ENCODE measurements around the gene IRX4.
"Not testable (repeated sequence)": the region's sequence is repeated elsewhere in the genome, so short reads cannot be mapped to it uniquely, and the experiment has no call there.

The IRX4 gene

DNA sequence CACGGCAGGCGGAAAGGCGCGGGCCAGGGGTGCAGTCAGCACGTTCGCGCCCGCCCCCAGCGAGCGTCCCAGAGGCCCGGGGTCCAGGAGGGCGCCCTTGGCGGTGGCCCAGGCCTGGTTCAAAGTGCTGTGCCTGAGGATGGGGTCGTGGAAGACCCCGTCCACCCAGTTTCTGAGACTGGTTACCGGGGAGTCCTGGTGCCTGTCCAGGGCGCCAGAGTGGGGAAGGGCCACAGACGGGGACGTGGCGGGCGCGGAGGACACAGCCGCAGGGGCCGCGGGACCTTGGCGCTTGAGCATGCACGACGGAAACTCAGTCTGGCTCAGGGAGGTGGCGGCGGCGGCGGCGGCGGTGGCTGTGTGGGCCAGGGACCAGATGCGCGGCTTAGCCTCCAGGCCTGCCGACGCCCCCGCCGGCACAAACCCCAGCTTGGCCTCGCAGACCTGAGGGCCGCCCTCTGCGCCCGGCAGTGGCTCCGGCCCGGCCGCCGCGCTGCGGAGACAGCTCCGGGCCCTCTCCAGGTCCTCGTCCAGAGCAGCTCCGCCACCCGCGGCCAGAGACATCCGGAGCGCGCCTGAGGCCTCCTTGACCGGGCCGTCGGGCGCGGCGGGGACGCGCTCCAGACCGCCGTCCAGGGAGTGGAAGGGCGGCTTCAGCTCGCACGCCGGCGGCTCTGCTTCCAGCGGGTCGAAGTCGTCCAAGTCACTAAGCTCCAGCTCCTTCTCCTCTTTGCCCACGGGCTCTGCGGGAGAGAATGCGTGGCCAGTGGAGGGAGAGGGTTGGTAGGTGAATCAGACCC, 4.5 kb downstream of the IRX4 start:
- no peak for DNase-seq (ENCODE audit: low read depth in 2 of 2)

DNA sequence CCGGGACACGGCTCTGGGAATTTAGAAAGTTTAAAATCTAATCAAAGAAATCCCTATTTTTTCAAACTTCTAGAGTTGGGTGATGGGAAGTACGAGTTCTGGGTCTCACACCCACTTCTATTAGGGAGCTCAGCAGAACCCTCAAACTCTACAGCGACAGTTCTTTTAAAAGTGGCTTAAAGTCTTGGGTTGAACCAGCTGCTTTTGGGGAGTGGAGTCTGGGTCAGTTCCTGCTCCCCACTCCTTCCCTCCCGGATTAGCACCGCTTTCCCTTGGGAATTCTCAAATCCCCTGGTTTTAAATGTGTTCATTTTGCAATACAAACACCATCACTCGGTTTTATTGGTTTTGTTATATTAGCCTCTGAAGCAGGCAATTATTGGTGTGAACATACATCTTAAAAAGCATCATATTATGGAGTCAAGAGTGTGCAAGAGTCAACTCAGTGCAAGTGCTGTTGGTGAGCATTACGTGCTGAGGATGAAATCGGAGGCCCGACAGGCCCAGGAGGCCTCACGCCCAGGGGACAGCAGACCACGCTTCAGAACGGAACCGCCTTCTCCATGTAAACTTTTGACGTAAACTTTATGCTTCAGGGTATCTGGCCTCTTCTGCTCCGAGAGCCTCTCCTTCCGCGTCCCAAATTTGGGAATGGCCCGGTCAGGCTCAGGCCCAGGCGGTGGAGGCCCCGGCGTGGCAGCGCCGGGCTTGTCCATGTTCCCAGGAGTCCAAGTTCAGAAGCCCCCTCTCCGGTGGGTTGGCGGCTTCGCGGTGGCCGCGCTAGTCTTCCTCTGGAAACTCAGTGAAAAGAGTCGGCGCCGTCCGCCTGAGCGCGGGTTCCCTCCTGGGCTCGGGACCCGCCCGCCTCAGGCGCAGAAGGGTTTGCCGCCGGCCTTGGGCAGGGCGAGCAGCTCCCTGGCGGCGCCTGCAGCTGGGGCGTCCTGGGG, 5.3 kb downstream of the IRX4 start:
- no peak for DNase-seq (ENCODE audit: low read depth in 2 of 2)

DNA sequence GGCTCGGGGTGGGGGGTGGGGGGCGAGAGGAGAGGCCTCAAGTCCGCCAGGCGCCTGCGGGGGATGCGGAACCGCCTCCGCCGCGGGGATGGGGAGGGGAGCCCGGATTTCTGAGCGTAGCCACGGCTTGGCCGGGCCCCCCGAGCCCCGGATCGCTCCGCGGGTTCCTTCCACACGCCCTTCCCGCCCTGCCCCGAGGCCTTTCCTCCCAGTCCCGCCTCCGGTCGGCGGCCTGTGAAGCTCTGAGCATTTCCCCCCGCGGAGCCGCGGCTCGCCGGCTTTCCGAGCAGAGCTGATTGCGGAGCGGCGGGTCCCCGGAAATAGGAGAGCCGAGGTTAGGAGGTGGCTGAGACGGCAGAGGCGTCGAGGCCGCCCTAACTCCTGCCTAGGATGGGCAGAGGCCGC, 6.1 kb downstream of the IRX4 start:
- DNase-seq (ENCODE audit: low read depth in 2 of 2) = no peak

DNA sequence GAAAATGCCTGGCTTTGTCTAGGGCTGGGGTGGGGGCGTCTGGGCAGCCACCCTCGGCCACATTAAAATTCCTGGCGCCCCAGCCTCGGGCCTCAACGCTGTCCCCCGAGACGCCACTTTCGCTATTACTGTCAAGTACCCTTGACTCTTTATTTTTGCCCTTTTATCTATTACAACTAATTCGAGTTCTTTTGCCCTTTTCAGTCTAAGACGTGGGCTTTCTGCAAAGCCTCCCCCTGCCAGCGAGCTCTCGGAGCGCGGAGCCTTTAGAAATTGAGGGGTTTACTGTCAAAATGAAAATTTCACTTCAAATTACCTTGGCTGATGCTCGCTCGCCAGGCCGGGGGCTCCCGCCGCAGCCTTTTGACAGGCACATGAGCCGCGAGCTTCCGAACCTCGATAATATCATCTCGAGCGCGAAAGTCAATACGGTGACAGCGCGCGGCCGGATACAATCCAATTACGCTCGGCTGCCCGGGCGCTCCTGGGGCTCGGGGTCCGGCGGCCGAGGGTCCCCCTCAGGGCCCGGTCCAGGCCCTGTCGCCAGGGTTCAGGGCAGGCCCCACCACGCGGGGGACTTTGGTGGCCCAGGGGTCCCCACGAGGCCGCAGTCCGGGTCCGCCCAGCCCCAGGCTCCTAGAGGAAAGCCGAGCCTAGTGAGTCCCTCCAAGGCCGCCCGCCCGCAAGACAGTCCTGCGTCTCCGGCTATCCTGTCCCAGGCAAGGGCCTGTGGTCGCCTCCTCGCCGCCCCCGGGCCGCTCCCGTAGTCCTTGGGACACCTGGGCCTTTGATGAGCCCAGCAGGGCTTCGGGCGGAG, 6.7 kb downstream of the IRX4 start:
- no peak for DNase-seq (ENCODE audit: low read depth in 2 of 2)

DNA sequence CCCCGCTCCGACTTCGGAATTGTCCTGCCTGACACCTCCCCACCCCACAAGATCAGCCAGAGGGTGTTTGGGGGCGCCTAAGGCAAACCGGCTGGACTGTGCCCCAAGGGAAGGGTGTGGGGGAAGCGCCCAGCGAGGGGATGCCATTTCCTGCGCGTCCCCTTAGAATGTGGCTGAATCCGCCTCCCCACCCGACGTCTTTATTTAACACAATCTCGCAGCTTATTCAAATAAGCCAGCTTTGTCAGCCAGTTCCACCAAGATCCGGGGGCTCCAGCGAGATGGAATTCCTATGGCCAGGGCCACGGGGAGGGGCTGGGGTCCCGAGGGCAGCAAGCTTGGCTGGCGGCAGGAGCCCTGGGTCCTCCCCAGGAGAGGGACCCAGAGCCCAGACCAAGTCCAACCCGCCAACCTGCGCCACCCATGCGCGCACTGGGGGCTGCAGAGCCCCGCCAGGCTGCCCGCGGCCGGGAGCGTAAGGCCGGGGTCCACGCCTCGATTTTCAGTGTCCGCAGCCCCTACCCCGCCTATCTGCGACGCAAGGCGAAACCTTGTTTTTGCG, 7.4 kb downstream of the IRX4 start:
- DNase-seq (ENCODE audit: low read depth in 2 of 2) = no peak

DNA sequence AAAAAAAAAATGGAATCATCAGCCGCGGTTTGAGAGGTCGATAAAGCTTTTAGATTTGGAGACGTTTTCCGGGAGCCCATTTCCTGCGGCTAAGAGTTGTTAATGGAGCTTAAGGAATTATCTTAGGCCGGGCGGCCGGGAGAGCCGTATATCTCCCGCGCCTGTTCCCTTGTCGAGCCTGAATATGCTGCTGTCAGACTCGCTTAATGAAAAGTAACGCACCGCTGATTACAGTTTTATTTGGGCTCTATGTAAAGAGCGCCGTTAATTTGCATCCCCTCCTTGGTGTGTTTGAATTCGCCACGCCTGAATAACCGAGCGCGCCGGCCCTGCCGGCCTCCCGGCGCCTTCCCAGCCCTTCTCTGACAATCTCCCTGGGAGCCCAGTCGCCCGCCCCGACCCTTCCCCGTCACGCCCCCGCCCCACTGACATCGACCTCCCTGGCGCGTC, 7.9 kb downstream of the IRX4 start:
- no peak for DNase-seq (ENCODE audit: low read depth in 2 of 2)

DNA sequence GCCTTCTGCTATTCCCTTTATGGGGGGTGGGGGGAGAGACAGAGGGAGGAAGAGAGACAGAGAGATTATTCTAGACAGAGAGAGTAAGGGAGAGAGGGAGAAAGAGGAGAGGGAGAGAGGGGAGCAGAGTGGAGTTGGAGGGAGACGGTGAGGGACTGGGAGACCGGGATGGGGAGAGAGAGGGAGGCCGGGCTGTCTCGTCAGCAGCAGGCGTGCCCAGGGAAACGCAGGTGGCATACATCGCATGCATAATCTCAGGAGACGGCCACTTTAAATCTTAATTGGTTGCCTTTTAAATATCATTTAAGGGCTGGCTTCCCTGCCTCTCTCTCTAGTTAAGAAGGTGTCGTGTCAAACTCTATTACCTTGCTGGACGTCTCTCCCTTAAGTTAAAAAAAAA, 8.4 kb downstream of the IRX4 start:
- no peak for DNase-seq (ENCODE audit: low read depth in 2 of 2)

DNA sequence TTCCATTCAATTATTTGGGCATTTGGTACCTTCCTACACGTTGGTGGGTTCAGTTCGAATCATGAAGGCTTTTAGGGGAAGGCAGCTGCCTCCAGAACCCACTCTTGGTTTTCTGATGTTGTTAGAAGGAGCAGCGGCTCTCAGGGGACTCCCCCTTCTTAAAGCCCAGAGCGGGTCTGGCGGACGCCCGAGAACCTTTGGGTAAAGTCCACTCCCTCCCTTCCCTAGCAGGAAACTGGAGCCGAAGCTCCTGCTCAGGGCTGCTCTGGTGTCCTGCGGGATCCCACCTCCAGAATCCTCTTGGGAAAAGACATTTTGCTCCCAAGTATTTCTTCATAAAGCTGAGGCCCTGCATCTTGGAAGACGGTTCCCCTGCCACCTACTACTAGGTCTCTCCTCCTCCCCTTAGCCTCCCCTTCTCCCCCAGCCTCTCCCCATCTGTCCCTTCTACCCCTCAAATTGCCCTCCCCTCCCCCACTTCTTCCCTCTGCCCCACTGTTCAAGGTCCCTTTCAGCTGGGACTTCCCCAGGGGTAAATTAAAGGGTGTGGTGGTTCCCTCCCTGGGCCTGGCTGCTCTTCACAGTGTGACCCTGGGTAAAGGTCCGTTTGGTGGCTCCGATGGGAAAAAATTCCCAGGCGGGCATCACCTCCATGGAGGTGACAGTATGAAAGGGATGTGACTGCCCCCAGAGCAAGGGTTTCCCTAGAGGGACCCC, 9.3 kb downstream of the IRX4 start:
- no peak for DNase-seq (ENCODE audit: low read depth in 2 of 2)

DNA sequence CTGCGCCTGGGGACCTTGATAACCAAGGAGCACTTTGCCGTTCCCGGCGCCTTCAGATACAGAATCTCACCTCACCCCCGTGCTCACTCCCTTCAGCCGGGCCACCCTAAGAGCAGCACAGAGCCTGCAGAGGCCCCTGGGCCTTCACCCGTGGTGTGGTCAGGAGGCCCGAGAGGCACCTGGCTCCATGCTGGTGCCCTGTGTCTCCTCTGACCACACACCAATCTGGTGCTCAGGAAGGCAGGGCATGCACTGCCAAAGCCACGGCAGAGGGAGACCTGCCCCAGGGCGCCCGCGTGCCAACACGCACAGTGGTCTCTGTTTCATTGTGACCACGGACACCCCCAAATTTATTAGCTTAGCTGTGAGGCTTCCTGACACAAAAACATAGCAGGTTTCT, 11.3 kb downstream of the IRX4 start:
- no peak for DNase-seq (ENCODE audit: low read depth in 2 of 2)

DNA sequence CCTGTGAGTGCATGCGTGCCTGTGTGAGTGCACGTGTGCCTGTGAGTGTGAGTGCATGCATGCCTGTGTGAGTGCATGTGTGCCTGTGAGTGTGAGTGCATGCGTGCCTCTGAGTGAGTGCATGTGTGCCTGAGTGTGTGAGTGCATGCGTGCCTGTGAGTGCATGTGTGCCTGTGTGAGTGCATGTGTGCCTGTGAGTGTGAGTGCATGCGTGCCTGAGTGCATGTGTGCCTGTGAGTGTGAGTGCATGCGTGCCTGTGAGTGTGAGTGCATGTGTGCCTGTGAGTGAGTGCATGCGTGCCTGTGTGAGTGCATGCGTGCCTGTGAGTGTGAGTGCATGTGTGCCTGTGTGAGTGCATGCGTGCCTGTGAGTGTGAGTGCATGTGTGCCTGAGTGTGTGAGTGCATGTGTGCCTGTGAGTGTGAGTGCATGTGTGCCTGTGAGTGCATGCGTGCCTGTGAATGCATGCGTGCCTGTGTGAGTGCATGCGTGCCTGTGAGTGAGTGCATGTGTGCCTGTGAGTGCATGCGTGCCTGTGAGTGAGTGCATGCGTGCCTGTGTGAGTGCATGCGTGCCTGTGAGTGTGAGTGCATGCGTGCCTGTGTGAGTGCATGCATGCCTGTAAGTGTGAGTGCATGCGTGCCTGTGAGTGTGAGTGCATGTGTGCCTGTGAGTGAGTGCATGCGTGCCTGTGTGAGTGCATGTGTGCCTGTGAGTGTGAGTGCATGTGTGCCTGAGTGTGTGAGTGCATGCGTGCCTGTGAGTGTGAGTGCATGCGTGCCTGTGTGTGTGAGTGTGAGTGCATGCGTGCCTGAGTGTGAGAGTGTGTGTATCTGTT, 12.1 kb downstream of the IRX4 start:
- DNase-seq (ENCODE audit: low read depth in 2 of 2) = not testable (repeated sequence)

DNA sequence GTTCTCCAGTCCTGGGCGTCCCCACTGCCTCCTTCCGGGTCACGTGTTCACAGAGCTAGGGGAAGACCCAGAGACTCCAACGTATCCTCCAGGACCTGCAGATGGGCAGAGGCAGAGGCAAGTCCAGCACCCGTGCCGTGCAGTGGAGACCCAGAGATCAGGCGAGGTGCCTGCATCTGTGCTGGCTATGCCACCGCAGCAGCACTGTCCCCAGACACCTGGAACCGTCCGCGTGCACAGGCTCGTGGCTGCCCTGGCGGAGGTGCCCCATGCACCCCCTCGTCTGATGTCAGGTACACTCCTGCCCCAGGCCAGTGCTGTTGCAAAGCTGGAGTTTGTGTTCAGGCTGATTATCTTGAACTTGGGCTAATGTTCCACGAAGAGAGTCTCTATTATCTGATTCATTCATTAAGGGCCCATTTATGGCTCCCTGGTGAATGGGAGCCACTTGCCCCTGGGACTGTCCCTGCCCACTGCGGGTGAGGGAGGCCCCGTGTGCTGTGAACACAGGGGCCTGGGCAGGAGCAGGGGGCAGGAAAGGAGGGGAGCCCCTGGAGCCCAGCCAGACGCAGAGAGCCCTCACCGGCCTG, 13.7 kb downstream of the IRX4 start:
- DNase-seq (ENCODE audit: low read depth in 2 of 2) = no peak

DNA sequence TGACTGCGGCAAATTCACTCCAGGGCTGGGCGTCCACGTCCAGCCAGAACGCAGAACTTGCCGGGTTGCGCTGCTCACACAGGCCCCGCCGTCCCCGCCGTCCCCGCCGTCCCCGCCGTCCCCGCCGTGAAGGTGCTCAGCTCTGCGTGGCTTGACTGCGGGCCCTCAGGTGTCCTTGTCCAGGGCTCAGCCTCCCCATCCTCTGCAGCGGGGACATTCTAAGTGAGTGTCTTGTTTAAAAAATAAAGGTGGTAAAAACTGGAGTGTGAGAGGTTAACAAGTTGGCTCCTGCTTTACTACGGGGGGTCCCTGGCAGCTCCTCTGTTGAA, 14.9 kb downstream of the IRX4 start:
- no peak for DNase-seq (ENCODE audit: low read depth in 2 of 2)

DNA sequence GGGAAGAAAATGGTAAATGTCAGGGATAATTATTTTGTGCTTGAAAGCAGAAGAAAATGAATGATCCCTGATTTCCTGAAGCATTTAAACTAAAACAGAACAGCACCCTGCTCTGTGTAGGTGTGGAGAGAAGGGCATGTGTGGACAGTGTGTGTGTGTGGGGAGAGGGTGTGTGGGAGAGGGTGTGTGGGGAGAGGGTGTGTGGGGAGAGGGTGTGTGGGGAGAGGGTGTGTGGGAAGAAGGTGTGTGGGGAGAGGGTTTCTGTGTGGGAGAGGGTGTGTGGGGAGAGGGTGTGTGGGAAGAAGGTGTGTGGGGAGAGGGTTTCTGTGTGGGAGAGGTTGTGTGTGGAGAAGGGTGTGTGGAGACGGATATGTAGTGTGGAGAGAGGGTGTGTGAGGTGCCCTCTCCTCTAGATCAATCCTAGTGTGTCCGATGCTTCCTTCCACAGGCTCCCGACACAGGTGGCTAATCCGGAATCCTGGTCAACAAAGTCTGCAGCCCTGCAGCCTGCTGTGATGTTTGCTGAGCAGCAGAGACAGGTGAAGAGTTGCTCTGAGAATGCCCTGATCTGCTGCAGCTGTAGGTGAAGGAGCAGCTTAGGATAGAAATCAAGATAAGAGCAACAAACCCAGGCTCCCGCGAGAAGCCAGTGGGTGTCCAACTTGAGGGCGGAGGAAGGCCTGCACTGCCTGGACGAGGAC, 15.5 kb downstream of the IRX4 start:
- DNase-seq (ENCODE audit: low read depth in 2 of 2) = no peak

DNA sequence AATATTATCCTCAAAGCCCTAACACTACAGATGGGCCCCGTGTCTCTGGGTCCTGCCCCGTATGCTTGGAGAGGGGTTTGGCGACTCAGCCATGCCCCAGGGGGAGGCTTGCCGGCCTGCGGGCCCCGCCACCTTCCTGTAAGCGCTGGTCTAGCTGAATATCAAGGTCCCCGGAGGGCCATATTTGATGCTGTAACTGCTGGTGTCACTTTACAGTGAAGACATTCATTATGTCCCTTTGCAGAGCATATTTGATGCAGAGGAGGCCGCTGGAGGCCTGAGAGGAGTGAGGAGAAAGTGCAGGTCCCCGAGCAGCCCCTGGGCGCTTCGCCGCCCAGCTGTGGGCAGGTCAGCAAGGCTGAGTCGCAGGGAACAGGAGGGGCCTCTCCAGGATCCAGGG, 16.8 kb downstream of the IRX4 start:
- no peak for DNase-seq (ENCODE audit: low read depth in 2 of 2)

DNA sequence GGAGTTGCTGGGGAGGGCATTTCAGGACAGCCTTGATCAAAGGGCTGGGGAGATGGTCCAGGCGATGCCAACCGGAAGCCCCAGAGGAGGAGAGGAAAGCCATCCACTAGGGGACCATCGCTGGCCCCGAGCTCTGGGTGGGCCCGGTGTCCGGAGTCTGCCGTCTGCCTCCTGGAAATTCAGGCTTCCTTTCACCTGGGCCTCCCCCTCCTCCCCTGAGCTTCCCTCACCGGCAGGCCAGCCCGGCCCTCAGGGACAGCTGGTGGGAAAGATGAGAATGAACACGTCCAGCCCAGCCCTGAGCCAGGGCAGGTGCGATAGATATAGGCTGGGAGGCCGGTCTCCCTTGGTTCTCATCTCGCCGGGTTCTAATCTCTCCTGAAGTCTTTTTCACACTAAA, 17.2 kb downstream of the IRX4 start:
- DNase-seq (ENCODE audit: low read depth in 2 of 2) = no peak

DNA sequence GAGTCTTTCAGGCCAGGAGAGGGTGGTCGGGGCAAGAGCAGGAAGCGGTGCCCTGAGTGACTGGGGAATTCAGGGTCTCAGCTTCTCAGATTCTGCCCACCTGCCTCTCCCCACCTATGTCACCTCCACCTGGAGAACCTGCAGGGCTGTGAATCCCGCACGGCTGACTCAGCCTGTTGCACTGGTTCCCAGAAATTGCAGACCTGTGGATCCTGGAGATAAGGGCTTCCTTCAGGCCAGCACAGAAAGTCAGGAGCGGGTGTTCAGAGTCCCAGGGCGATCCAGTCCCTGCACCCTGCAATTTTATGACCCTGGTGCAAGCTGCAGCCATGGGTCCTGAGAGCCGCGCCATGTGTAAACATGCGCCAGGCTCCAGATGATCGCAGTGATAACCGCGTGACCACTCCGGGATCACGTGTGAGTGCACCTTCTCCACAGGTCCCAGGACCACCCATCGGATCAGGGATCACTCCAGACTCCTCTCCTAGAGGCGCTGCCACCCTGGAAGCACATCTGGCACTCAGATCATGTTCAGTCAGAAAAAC, 17.8 kb downstream of the IRX4 start:
- DNase-seq (ENCODE audit: low read depth in 2 of 2) = no peak

DNA sequence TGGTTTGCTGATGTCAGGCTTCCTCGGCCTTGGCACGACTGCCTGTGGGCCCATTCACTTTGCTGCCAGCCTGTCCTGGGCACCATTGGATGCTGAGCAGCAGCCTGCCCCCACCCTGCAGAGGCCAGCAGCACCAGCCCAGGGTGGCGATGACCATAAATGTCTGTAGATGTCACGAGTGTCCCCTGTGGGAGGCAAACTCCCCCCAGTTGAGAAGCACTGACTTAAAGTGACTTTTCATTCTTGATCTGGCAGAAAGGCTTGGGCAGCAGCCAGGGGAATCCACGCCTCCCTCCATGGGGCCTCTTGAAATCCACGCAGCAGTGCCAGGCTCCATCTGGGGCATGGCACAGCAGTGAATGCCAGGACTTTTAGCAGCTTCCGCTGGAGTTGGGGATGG, 21.8 kb downstream of the IRX4 start:
- DNase-seq (ENCODE audit: low read depth in 2 of 2) = no peak

DNA sequence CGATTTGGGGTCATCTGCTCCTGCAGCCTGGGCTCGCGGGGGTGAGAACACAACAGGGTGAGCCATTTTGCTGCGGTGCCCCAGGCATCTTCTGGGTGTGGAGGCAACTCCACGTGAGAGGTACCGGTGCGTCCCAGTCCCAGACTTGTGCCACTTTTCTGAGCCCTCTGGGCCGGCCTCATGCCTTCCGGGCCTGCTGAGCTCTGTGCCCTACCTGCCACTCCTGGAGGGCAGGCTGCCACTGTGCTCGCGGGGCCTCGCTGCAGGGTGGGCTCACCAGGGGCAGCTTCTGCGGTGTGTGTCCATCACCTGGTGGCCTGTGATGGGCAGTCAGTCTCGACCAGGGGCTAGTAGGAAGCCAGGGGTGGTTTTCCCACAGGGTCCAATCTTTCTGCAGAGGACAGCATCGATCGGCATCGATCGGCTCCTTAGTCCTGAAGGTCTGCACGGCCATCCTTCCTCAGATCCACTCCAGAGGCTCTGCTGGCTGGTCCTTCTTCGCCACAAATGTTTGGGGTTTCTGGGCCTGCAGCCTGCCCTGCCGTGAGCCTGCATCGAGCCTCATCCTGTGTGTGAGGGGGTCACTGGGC, 22.6 kb downstream of the IRX4 start:
- DNase-seq (ENCODE audit: low read depth in 2 of 2) = no peak

DNA sequence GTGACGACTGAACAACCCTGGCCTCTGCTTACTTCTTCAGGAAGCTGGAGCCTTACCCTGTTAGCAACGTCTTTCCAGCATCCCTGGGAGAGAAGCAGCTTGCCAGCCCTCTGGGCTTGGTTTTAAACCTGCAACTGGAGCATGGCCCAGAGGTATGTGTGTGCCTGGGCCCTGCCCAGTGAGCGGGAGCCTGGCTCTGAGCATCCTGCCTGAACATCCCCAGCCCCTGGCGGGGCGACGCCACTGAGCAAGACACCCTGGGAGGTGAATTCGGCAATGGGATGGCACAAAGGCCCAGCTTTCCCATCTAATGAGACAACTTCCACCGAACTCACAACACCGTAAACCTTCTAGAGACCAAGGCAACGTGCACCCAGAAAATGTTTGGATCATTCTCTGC, 23.6 kb downstream of the IRX4 start:
- no peak for DNase-seq (ENCODE audit: low read depth in 2 of 2)
